ENCODE measurements around the gene NLGN3. TPM values are rescaled to one million over a fixed set of nuclear protein-coding genes. Genes with fewer than 3 reads are reported as not detected.

The NLGN3 gene
- total RNA-seq, 1 donor from 2014 or later: 3.3 TPM

GRCh38 chrX:71109051-71109450, 35.6 kb upstream of the NLGN3 start:
- DNase-seq (ENCODE audit: low spot score in 2 of 2, unreplicated experiment in 2 of 2): no peak
- H3K36me3 Mint-ChIP-seq: no peaks in the 10 kb centered on the region
- H3K4me3 Mint-ChIP-seq: no peak overlapping the region
- no peaks in the 10 kb centered on the region for H3K27me3 Mint-ChIP-seq (ENCODE audit: low read depth)
- H3K9me3 Mint-ChIP-seq: peaks cover 23% of the 10 kb centered on the region
- H3K27ac Mint-ChIP-seq: no peak overlapping the region
- H3K4me1 Mint-ChIP-seq: peaks cover 20% of the 10 kb centered on the region
- no peak for TF ChIP-seq CTCF (IDR thresholded peaks at IDR 0.05; ENCODE audit: unreplicated experiment)

GRCh38 chrX:71111141-71111843, 33.3 kb upstream of the NLGN3 start, which contains the start of gene IL2RG:
IL2RG (minus strand) TSS chrX:71111577; CDS start chrX:71111539, 38 bp downstream.
- TF ChIP-seq CTCF (IDR thresholded peaks at IDR 0.05; ENCODE audit: unreplicated experiment): no peak
- Mint-ChIP-seq H3K27me3 (ENCODE audit: low read depth) (no peaks in the 10 kb centered on the region), H3K4me3 (no peak within 1 kb of the TSS), H3K4me1 (peaks cover 14% of the 10 kb centered on the region), H3K9me3 (peaks cover 27% of the 10 kb centered on the region), H3K36me3 (no peaks in the 10 kb centered on the region), H3K27ac (no peak within 1 kb of the TSS)
- no peak for DNase-seq (ENCODE audit: low spot score in 2 of 2, unreplicated experiment in 2 of 2)

GRCh38 chrX:71111921-71112431, 32.7 kb upstream of the NLGN3 start:
- no peaks in the 10 kb centered on the region for H3K36me3 Mint-ChIP-seq
- no peak for DNase-seq (ENCODE audit: low spot score in 2 of 2, unreplicated experiment in 2 of 2)
- no peak overlapping the region for H3K27ac Mint-ChIP-seq
- no peak for TF ChIP-seq CTCF (IDR thresholded peaks at IDR 0.05; ENCODE audit: unreplicated experiment)
- H3K9me3 Mint-ChIP-seq: peaks cover 24% of the 10 kb centered on the region
- no peak overlapping the region for H3K4me3 Mint-ChIP-seq
- H3K4me1 Mint-ChIP-seq: peaks cover 14% of the 10 kb centered on the region
- H3K27me3 Mint-ChIP-seq (ENCODE audit: low read depth): no peaks in the 10 kb centered on the region

- Mint-ChIP-seq H3K9me3 (peaks cover 9% of the 10 kb centered on the region), H3K27ac (no peak overlapping the region), H3K36me3 (peaks cover 2% of the 10 kb centered on the region), H3K27me3 (ENCODE audit: low read depth) (no peaks in the 10 kb centered on the region), H3K4me1 (peaks cover 5% of the 10 kb centered on the region), H3K4me3 (no peak overlapping the region)
- TF ChIP-seq CTCF (IDR thresholded peaks at IDR 0.05; ENCODE audit: unreplicated experiment): no peak
- DNase-seq (ENCODE audit: low spot score in 2 of 2, unreplicated experiment in 2 of 2): no peak
Measured at GRCh38 chrX:71117358-71117757, 27.3 kb upstream of the NLGN3 start.

- H3K27ac Mint-ChIP-seq: peak within 1 kb of the TSS; percentile 90
- no peak for TF ChIP-seq CTCF (IDR thresholded peaks at IDR 0.05; ENCODE audit: unreplicated experiment)
- peak; percentile 74 to 83 for DNase-seq (ENCODE audit: low spot score in 2 of 2, unreplicated experiment in 2 of 2)
- peaks cover 5% of the 10 kb centered on the region for H3K4me1 Mint-ChIP-seq
- no peaks in the 10 kb centered on the region for H3K27me3 Mint-ChIP-seq (ENCODE audit: low read depth)
- H3K4me3 Mint-ChIP-seq: peak within 1 kb of the TSS; percentile 80
- peaks cover 7% of the 10 kb centered on the region for H3K9me3 Mint-ChIP-seq
- peaks cover 2% of the 10 kb centered on the region for H3K36me3 Mint-ChIP-seq
Measured at GRCh38 chrX:71118032-71118984, 26.3 kb upstream of the NLGN3 start, which contains the start of gene MED12. MED12 (plus strand) TSS chrX:71118596; CDS start chrX:71118755, 159 bp downstream.
